Ascending aorta (tissue), 2 donors: ENCODE measurements around the gene ABI1. TPM values are rescaled to one million over a fixed set of nuclear protein-coding genes. Genes with fewer than 3 reads are reported as not detected.

Experiments
- DNase-seq, 2 donors: peaks; one replicate each; pipeline ENCODE4 v3.0.0-alpha.2; 2019; ENCODE audit warnings: low spot score in 2 of 2
- H3K27ac ChIP-seq, 2 donors: fragments of 200-600 bp; sonication (generic); one replicate each; pipeline ENCODE4 v1.5.1; 2016 to 2017; ENCODE audit warnings: mild to moderate bottlenecking in 1 of 2
- H3K27me3 ChIP-seq: fragments of 200-600 bp; sonication (generic); one replicate; pipeline ENCODE4 v1.5.1; 2017
- H3K36me3 ChIP-seq, 2 donors: fragments of 200-600 bp; sonication (generic); one replicate each; pipeline ENCODE4 v1.5.1; 2016
- H3K4me1 ChIP-seq, 2 donors: fragments of 200-600 bp; sonication (generic); one replicate each; pipeline ENCODE4 v1.5.1; 2016 to 2017; ENCODE audit warnings: mild to moderate bottlenecking in 1 of 2
- H3K4me3 ChIP-seq, 2 donors: fragments of 200-600 bp; sonication (generic); one replicate each; pipeline ENCODE4 v1.5.1; 2016 to 2017; ENCODE audit warnings: mild to moderate bottlenecking in 1 of 2
- H3K9me3 ChIP-seq, 2 donors: fragments of 200-600 bp; sonication (generic); one replicate each; pipeline ENCODE4 v1.5.1; 2016
- intact Hi-C: fragments of 100-400 bp; cut with DNase I; formaldehyde crosslinking; loops from one replicate; pipeline ENCODE4 v1.15.1; 2023
- total RNA-seq: library from RNA; depleted of rRNA; stranded (reverse); fragments of >200 nt; gene quantifications from one replicate; pipeline ENCODE4 v1.1.0, GENCODE V29; 2016
- TF ChIP-seq, protein P1 (sequence below), 3 experiments: fragments of 200-600 bp in 2 of 3; fragments of 450-650 bp in 1 of 3; sonication (generic) in 2 of 3; IDR thresholded peaks; one replicate each; pipeline ENCODE4 v1.5.1; 2016 to 2019; ENCODE audit warnings: antibody characterized with exemption in 3 of 3, mild to moderate bottlenecking in 1 of 3, moderate library complexity in 1 of 3

Gene ABI1
- total RNA-seq, 1 donor from 2014 or later, result 5.7 TPM

DNA sequence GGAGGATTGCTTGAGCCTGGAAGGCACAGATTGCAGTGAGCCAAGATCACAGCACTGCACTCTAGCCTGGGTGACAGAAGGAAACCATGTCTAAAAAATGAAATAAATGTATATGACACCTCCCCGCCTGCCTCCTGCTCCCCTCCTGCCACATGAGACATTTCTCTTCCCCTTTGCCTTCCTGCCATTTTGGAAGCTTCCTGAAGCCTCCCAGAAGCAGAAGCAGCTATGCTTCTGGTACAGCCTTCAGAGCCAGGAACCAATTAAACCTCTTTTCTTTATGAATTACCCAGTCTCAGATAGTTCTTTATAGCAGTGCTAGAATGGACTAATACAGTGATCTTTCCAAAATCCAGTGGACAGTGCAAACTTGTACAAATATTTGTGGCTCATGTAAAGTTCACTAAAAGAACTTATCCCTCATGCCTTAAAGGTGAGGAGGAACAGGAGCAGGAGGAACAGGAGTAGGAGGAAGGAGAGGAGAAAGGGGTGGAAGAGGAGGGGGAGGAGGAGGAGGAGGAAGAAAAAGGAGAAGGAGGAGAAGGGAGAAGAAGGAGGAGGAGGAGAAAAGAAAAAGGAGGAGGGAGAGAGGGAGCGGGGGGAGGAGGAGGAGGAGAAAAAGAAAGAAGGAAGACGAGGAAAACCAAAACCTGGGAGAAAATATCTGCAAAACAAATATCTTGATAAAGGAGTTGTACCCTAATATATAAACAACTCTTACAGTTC lies 2.8 kb upstream of the ABI1 start:
- H3K9me3 ChIP-seq, result no peaks in the 10 kb centered on the region
- TF ChIP-seq, protein P1, sequence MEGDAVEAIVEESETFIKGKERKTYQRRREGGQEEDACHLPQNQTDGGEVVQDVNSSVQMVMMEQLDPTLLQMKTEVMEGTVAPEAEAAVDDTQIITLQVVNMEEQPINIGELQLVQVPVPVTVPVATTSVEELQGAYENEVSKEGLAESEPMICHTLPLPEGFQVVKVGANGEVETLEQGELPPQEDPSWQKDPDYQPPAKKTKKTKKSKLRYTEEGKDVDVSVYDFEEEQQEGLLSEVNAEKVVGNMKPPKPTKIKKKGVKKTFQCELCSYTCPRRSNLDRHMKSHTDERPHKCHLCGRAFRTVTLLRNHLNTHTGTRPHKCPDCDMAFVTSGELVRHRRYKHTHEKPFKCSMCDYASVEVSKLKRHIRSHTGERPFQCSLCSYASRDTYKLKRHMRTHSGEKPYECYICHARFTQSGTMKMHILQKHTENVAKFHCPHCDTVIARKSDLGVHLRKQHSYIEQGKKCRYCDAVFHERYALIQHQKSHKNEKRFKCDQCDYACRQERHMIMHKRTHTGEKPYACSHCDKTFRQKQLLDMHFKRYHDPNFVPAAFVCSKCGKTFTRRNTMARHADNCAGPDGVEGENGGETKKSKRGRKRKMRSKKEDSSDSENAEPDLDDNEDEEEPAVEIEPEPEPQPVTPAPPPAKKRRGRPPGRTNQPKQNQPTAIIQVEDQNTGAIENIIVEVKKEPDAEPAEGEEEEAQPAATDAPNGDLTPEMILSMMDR (IDR thresholded peaks at IDR 0.05), result no peak
- H3K27ac ChIP-seq, result no peak overlapping the region
- no peak overlapping the region for H3K4me3 ChIP-seq
- intact Hi-C loops, result loop anchor here (5.0 kb wide), 2 partner anchors 166 to 379 kb away; partner anchors contain the start of genes ACBD5 and PDSS1
- no peaks in the 10 kb centered on the region for H3K27me3 ChIP-seq
- no peaks in the 10 kb centered on the region for H3K36me3 ChIP-seq
- peaks cover 0 to 5% of the 10 kb centered on the region in 2 donors for H3K4me1 ChIP-seq
- DNase-seq, result no peak

DNA sequence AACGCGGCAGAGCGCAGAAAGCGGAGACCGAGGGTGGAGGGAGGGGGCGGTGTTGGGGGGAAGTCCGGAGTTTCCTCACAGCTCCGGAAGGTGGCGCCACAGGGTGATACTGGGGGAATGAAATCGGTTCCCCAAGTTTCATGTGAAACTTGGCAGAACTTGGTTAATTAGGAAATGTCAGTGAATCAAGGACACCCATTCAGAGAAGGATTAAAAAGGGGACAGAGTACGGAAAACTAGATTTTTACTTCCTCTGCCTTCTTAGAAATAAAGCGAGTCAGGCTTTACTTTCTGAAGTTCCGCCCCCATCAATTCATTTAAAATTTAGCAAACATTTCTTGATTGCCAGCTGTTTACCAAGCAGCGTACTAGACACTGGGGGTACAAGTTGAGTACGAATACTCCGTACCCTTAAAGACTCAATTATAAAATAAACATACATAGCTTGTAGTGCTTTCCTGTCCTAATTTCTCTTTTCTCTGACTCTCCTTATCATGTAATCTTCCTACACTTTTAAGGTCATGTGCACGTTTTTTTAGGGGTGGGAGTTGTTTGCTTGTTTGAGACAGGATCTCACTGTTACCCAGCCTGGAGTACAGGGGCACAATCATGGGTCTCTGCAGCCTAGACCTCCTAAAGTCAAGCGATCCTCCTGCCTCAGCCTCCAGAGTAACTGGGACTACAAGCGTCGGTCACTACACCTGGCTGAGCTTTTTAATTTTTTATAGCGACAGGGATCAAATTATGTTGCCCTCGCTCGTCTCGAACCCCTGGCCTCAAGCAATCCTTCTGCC lies 644 bp upstream of the ABI1 start:
- DNase-seq, result no peak
- H3K9me3 ChIP-seq, result no peaks in the 10 kb centered on the region
- TF ChIP-seq, protein P1 (IDR thresholded peaks at IDR 0.05), result peak; percentile 26 to 86 (median 78)
- peaks cover 4 to 22% of the 10 kb centered on the region in 2 donors for H3K4me1 ChIP-seq
- intact Hi-C loops, result loop anchor here (1.0 to 5.0 kb wide), 5 partner anchors 20 to 381 kb away; partner anchors contain the start of genes ACBD5, ANKRD26, MASTL and PDSS1
- peak overlapping the region; percentile 13 to 90 for H3K4me3 ChIP-seq
- H3K36me3 ChIP-seq, result no peaks in the 10 kb centered on the region
- no peak overlapping the region for H3K27ac ChIP-seq
- no peaks in the 10 kb centered on the region for H3K27me3 ChIP-seq

DNA sequence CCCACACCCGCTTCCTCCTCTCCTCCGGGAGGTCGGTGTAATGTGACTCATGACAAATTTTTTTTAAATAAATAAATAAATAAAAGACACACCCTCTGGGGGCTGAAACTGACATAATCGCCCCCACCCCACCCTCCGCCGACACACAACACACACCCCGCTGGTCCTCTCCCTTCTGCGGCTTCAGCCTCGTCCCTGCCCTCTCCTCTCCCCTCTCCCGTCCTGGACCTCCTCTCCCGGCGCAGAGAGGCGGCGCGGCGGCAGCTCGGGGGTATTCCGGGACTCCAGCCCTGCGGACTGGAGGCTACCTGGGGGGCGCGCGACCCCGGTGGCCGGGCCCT lies 686 bp downstream of the ABI1 start:
- Histone ChIP-seq H3K9me3 (no peaks in the 10 kb centered on the region), H3K27me3 (no peaks in the 10 kb centered on the region), H3K27ac (peak overlapping the region; percentile 97 to 99), H3K4me3 (peak overlapping the region; percentile 90 to 99), H3K4me1 (peaks cover 4 to 25% of the 10 kb centered on the region in 2 donors), H3K36me3 (no peaks in the 10 kb centered on the region)
- intact Hi-C loops, result loop anchor here (2.0 to 5.0 kb wide), 4 partner anchors 163 to 382 kb away; partner anchors contain the start of genes ACBD5, ANKRD26, MASTL and PDSS1
- peak; percentile 30 to 81 for DNase-seq
- TF ChIP-seq, protein P1 (IDR thresholded peaks at IDR 0.05), result no peak

DNA sequence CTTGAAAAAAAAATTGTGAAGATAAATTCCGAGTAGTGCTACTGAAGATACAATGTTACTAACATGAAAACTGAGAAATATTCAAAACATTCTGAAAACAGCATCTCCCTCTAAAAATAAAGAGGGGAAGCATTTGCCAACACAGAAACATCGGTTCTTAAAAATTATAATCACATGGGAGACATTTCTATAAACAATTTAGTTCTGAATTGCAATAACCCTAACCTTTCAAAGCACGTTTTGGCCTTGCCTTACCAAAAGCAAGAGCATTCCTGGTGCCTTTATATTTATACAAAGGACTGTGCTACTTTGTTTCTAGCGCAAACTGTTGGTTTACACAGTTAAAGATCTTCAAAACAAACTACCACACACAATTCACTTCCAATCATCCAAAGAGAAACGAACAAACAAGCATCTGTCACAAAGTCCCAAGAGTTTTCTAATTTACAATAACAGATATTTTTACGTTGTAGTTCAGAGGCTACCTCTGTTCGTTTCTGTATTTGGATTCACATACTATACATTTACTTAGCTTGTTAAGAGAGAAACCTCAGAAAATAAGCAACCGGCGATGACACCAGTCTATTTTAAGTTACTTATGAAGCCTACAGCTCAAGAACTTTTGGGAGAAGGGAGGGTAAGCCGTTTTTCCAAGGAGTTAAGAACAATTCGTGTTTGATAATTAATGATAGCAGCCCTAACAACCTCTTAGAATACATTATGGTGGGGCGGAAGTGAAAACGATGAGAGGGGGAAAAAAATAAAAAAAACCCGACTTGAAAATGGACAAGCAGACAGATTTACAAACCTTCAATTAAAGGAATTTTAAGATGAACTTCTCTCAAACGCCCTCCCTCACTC lies 1.3 kb downstream of the ABI1 start:
- peaks cover 4 to 28% of the 10 kb centered on the region in 2 donors for H3K4me1 ChIP-seq
- H3K4me3 ChIP-seq, result peak overlapping the region; percentile 90 to 99
- H3K9me3 ChIP-seq, result no peaks in the 10 kb centered on the region
- no peaks in the 10 kb centered on the region for H3K27me3 ChIP-seq
- H3K36me3 ChIP-seq, result no peaks in the 10 kb centered on the region
- TF ChIP-seq, protein P1 (IDR thresholded peaks at IDR 0.05), result no peak
- intact Hi-C loops, result loop anchor here (2.0 to 5.0 kb wide), 4 partner anchors 162 to 383 kb away; partner anchors contain the start of genes ACBD5, ANKRD26, MASTL and PDSS1
- peak overlapping the region; percentile 97 to 99 for H3K27ac ChIP-seq
- DNase-seq, result no peak

DNA sequence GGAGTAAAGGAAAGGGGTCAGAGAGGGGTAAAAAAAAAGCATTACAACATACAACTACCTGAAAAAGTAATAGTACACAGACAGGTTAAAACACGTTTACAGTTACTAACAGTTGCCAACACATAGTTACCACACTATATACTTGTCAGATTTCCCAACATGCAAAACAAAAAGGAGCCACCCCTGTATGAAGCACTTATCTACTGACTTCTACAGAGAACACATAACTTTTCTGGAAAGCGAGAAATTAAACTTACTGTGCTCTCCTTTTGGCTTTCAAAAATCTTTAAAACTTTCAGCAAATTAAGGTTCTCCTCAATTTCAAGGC lies 2.1 kb downstream of the ABI1 start:
- TF ChIP-seq, protein P1 (IDR thresholded peaks at IDR 0.05), result no peak
- H3K36me3 ChIP-seq, result no peaks in the 10 kb centered on the region
- intact Hi-C loops, result no loop called here
- no peak for DNase-seq
- H3K9me3 ChIP-seq, result no peaks in the 10 kb centered on the region
- no peaks in the 10 kb centered on the region for H3K27me3 ChIP-seq
- H3K4me1 ChIP-seq, result peaks cover 4 to 30% of the 10 kb centered on the region in 2 donors
- H3K4me3 ChIP-seq, result peak overlapping the region; percentile 90 to 99
- H3K27ac ChIP-seq, result peak overlapping the region; percentile 97 to 99
